ENCODE data around the gene RNF144B.

Gene RNF144B

DNA sequence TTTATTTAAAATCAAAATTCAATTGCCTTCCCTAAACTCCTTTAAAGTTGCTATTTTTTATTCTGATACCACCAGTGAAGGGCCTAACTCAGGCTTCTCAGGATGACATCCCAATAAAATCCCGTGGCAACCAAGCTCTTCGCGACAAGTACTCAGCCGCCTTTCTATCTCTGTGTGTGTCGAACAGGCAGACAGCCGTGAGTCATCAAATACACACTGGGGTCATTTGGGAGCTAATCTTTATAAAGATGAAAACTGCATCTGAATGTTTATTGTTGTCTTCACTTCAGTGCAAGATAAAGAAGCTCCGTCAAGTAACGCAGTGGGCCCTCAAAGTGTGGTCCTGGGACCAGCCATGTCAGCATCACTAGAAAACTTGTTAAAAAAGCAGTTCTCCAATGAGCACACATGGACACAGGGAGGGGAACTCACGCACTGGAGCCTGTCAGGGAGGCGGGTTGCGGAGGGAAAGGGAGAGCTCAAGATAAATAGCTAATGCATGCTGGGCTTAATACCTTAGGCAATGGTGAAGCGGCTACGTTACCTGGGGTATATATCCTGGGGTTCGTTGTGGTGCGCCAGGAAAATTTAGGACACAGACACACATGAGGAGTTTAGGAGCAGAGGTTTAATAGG lies 119.3 kb downstream of the RNF144B start:
- TF ChIP-seq, protein P1, sequence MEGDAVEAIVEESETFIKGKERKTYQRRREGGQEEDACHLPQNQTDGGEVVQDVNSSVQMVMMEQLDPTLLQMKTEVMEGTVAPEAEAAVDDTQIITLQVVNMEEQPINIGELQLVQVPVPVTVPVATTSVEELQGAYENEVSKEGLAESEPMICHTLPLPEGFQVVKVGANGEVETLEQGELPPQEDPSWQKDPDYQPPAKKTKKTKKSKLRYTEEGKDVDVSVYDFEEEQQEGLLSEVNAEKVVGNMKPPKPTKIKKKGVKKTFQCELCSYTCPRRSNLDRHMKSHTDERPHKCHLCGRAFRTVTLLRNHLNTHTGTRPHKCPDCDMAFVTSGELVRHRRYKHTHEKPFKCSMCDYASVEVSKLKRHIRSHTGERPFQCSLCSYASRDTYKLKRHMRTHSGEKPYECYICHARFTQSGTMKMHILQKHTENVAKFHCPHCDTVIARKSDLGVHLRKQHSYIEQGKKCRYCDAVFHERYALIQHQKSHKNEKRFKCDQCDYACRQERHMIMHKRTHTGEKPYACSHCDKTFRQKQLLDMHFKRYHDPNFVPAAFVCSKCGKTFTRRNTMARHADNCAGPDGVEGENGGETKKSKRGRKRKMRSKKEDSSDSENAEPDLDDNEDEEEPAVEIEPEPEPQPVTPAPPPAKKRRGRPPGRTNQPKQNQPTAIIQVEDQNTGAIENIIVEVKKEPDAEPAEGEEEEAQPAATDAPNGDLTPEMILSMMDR (IDR thresholded peaks at IDR 0.05; ENCODE audit: borderline replicate concordance, insufficient read depth, low read depth, low read length) = no peak
- no peak overlapping the region for H3K4me3 ChIP-seq (ENCODE audit: low read depth, low read length)

DNA sequence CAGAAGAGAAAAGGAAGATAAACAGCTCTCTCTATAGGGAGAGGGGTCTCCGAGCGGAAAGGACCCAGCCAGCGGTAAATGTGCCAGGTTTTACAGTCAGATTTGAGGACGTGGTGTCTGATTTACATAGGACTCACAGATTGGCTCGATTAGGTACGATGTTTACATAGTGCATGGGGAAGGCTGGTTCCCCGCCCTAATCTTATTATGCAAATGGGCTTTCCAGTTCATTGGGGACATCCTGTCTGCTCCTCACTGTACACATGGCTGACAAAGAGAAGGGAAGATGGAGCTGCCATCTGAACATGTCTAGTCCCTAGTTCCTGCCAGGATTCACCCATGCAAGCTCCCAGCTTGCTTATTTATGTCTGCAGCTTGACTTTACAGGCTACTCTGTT lies 119.9 kb downstream of the RNF144B start:
- H3K4me3 ChIP-seq (ENCODE audit: low read depth, low read length) = no peak overlapping the region
- TF ChIP-seq, protein P1 (IDR thresholded peaks at IDR 0.05; ENCODE audit: borderline replicate concordance, insufficient read depth, low read depth, low read length) = no peak

DNA sequence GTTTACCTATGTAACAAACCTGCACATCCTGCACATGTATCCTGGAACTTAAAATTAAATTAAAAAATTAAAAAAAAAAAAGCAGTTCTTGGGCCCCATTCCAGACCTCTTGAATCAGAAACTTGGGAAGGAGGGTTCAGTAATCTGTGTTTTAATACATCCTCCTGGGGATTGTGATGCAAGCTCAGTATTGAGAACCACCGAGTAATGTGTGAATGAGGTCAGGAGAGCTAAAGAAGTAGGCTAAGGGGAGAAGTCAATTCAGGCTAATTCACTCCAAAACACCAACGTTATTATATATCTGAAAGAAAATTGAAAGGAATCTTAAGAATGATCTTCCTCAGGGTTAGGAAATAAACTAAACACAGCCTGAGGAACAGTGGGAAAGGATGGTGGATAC lies 120.4 kb downstream of the RNF144B start:
- TF ChIP-seq, protein P1 (IDR thresholded peaks at IDR 0.05; ENCODE audit: borderline replicate concordance, insufficient read depth, low read depth, low read length) = no peak
- no peak overlapping the region for H3K4me3 ChIP-seq (ENCODE audit: low read depth, low read length)

DNA sequence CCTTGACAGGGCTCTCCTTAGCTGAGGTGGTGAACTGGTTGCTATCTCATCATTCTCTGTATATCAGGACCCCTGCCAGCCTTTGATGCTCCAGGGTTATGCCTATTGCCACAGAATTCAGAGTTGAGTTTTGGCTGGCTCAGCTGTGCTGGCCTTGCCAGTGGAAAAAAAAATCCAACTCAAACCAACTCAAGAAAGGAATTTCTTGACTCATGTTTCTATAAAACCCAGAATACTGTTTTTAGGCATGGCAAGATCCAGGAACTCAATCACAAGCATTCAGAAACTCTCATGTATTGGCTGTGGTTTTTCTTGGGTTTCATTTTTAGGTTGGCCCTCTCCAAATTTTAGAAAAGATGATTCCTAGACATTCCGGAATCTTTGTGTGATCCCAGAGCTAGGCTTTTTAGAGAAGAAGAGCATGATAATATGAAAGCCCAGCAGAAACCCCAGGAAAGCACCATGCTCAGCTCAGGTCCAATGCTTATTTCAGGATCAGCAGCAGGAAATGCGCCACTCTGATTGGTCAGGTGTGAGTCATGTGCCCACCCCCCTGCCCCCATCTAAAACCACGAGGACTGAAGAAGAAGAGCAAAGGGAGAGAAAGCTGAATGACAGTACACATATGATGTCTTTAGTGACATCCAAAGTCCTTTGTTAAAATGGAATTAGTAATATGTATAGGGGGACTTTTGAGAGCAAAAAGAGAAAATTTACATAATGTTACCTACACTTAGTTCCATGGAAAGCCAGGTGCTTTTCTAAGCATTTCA lies 122.9 kb downstream of the RNF144B start:
- H3K4me3 ChIP-seq (ENCODE audit: low read depth, low read length) = no peak overlapping the region
- TF ChIP-seq, protein P1 (IDR thresholded peaks at IDR 0.05; ENCODE audit: borderline replicate concordance, insufficient read depth, low read depth, low read length) = no peak

DNA sequence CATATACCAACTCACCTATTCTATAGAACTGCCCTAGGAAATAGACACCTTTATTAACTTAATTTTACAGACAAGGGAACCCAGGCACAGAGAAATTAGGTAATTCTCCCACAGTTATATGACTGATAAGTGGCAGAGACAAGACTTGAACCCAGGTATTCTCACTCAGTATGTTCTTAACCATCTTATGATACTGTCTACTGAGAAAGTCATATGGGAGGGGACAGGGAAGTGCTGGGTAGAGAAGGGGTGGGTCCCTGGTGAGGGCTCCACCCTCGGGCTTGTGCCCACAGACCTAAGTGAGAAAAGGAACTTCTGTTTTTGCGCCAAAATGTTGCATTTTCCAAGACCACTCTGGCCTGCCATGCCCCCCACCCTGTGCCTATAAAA lies 123.5 kb downstream of the RNF144B start:
- H3K4me3 ChIP-seq (ENCODE audit: low read depth, low read length) = no peak overlapping the region
- TF ChIP-seq, protein P1 (IDR thresholded peaks at IDR 0.05; ENCODE audit: borderline replicate concordance, insufficient read depth, low read depth, low read length) = no peak

DNA sequence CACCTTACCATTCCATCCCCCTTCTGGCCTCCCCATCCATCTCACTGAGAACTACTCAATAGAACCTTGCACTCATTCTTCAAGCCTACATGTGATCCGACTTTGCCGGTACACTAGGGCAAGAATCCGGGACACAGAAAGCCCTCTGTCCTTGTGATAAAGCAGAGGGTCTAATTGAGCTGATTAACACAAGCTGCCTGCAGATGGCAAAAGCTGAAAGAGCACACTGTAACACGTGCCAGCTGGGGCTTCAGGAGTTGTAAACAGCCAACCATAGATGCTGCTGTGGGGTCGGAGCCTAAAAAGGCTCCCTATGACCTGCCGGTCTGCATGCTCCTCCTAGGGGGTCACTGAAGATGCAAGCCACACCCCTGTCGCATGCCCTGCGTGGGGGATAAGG lies 124.1 kb downstream of the RNF144B start:
- TF ChIP-seq, protein P1 (IDR thresholded peaks at IDR 0.05; ENCODE audit: borderline replicate concordance, insufficient read depth, low read depth, low read length) = no peak
- no peak overlapping the region for H3K4me3 ChIP-seq (ENCODE audit: low read depth, low read length)
